H1 (cell line): Measurements from ENCODE around the gene LRRC28. TPM values are rescaled to one million over a fixed set of nuclear protein-coding genes. Genes with fewer than 3 reads are reported as not detected.
"Not testable (repeated sequence)": the region's sequence is repeated elsewhere in the genome, so short reads cannot be mapped to it uniquely, and the experiment has no call there.

Source experiments
- CTCF ChIA-PET: fragments of 300-600 bp; sonication (Branson Sonifier 250); formaldehyde crosslinking; loops from one replicate; lab custom pipeline; 2021; ENCODE audit not compliant: partially characterized antibody; lab: Charles Lee
- POLR2A ChIA-PET: fragments of 300-600 bp; sonication (Branson Sonifier 250); formaldehyde crosslinking; loops from one replicate; lab custom pipeline; 2021; ENCODE audit warnings: inconsistent platforms; ENCODE audit not compliant: partially characterized antibody; lab: Charles Lee
- DNase-seq, 2 experiments: peaks; one replicate each; pipeline versions ENCODE4 v3.0.0 to v3.0.0-alpha.2; 2010 to 2022; ENCODE audit warnings: low spot score in 2 of 2, low read depth in 1 of 2, mixed read lengths in 1 of 2
- FAIRE-seq: peaks from 2 replicates; lab custom pipeline; 2011; peaks lifted over from hg19 to GRCh38; lab: Jason Lieb, UNC
- H2AFZ ChIP-seq: 2 replicates; pipeline ENCODE4 v1.8.1; 2012; ENCODE audit warnings: low read length, inconsistent platforms
- H2AK5ac ChIP-seq: 2 replicates; pipeline ENCODE4 v1.6.1; 2013; ENCODE audit warnings: low read depth, low read length
- H2BK120ac ChIP-seq: replicated peaks from 2 replicates; pipeline ENCODE3; 2013; ENCODE audit warnings: low read depth, low read length, inconsistent platforms
- H2BK12ac ChIP-seq: 2 replicates; pipeline ENCODE4 v1.6.1; 2013; ENCODE audit warnings: low read depth, low read length
- H2BK15ac ChIP-seq: 2 replicates; pipeline ENCODE4 v1.6.1; 2013; ENCODE audit warnings: low read length
- H2BK20ac ChIP-seq: 2 replicates; pipeline ENCODE4 v1.6.1; 2013; ENCODE audit warnings: low read length
- H2BK5ac ChIP-seq: 2 replicates; pipeline ENCODE4 v1.6.1; 2013; ENCODE audit warnings: low read depth, low read length
- H3K14ac ChIP-seq: 2 replicates; pipeline ENCODE4 v1.6.1; 2013; ENCODE audit warnings: inconsistent platforms; ENCODE audit not compliant: insufficient read length
- H3K18ac ChIP-seq: 2 replicates; pipeline ENCODE4 v1.6.1; 2013; ENCODE audit warnings: low read length; ENCODE audit errors: extremely low read depth
- H3K23ac ChIP-seq: 2 replicates; pipeline ENCODE4 v1.6.1; 2013; ENCODE audit warnings: inconsistent platforms; ENCODE audit not compliant: insufficient read length
- H3K23me2 ChIP-seq: 2 replicates; pipeline ENCODE4 v1.6.1; 2013; ENCODE audit warnings: low read depth, low read length
- H3K27ac ChIP-seq: 2 replicates; pipeline ENCODE4 v1.6.1; 2011; ENCODE audit warnings: low read depth, low read length, inconsistent platforms
- H3K27me3 ChIP-seq, 4 experiments: replicated peaks in 1 of 4; 1 replicate in 1 of 4; 2 replicates in 3 of 4; pipeline versions ENCODE4 v1.6.1 to v1.8.1; 2011 to 2013; ENCODE audit warnings: low read length in 3 of 4, mild to moderate bottlenecking in 3 of 4, inconsistent platforms in 2 of 4, mixed read lengths in 2 of 4, moderate library complexity in 1 of 4; ENCODE audit not compliant: control insufficient read depth in 3 of 4, insufficient read depth in 3 of 4; ENCODE audit errors: extremely low read depth in 1 of 4
- H3K36me3 ChIP-seq, 4 experiments: 2 replicates each; pipeline versions ENCODE4 v1.6.1 to v1.8.1; 2011 to 2013; ENCODE audit warnings: mild to moderate bottlenecking in 4 of 4, low read length in 3 of 4, moderate library complexity in 2 of 4, control low read depth in 1 of 4, inconsistent platforms in 1 of 4; ENCODE audit not compliant: insufficient read depth in 4 of 4, control insufficient read depth in 2 of 4
- H3K4ac ChIP-seq: replicated peaks from 2 replicates; pipeline ENCODE3; 2013; ENCODE audit warnings: low read length, low read depth, mixed read lengths, inconsistent platforms; ENCODE audit not compliant: insufficient read length
- H3K4me1 ChIP-seq, 4 experiments: replicated peaks in 1 of 4; 1 replicate in 1 of 4; 2 replicates in 3 of 4; pipeline versions ENCODE4 v1.6.1 to v1.8.1; 2011 to 2013; ENCODE audit warnings: low read length in 3 of 4, inconsistent platforms in 2 of 4, mixed read lengths in 1 of 4; ENCODE audit not compliant: insufficient read depth in 4 of 4, control insufficient read depth in 3 of 4
- H3K4me2 ChIP-seq, 2 experiments: 2 replicates each; pipeline versions ENCODE4 v1.6.1 to v1.8.1; 2011 to 2013; ENCODE audit warnings: low read depth in 2 of 2, low read length in 2 of 2, control low read depth in 1 of 2, inconsistent platforms in 1 of 2, mild to moderate bottlenecking in 1 of 2; ENCODE audit not compliant: insufficient read depth in 1 of 2
- H3K4me3 ChIP-seq, 4 experiments: fragments of 200-600, 300-600 bp in 1 of 4; sonication (generic), shearing (Covaris generic), sonication (Bioruptor Twin) in 1 of 4; 2 replicates each; pipeline versions ENCODE4 v1.5.1 to v1.8.1; 2011 to 2016; ENCODE audit warnings: low read length in 4 of 4, low read depth in 3 of 4, control low read depth in 2 of 4, inconsistent platforms in 2 of 4, mild to moderate bottlenecking in 2 of 4, mixed read lengths in 1 of 4, moderate library complexity in 1 of 4; ENCODE audit not compliant: insufficient read depth in 2 of 4; ENCODE audit errors: extremely low read depth in 1 of 4
- H3K56ac ChIP-seq: replicated peaks from 2 replicates; pipeline ENCODE3; 2013; ENCODE audit warnings: low read depth, mild to moderate bottlenecking, mixed read lengths, low read length, inconsistent platforms; ENCODE audit not compliant: insufficient read length
- H3K79me1 ChIP-seq: 2 replicates; pipeline ENCODE4 v1.6.1; 2013; ENCODE audit warnings: low read depth, low read length, control low read depth
- H3K79me2 ChIP-seq, 2 experiments: 2 replicates each; pipeline versions ENCODE4 v1.6.1 to v1.8.1; 2012 to 2013; ENCODE audit warnings: low read length in 2 of 2, mild to moderate bottlenecking in 2 of 2, inconsistent platforms in 1 of 2; ENCODE audit not compliant: insufficient read depth in 2 of 2, control insufficient read depth in 1 of 2
- H3K9ac ChIP-seq, 4 experiments: replicated peaks in 1 of 4; 1 replicate in 1 of 4; 2 replicates in 3 of 4; pipeline versions ENCODE4 v1.6.1 to v1.8.1; 2011 to 2013; ENCODE audit warnings: low read depth in 3 of 4, low read length in 3 of 4, control low read depth in 2 of 4, mild to moderate bottlenecking in 2 of 4, moderate library complexity in 2 of 4, inconsistent platforms in 1 of 4; ENCODE audit errors: extremely low read depth in 1 of 4
- H3K9me3 ChIP-seq, 2 experiments: 2 replicates each; pipeline versions ENCODE4 v1.6.1 to v1.8.1; 2012 to 2013; ENCODE audit warnings: mild to moderate bottlenecking in 2 of 2, moderate library complexity in 2 of 2, control low read depth in 1 of 2, inconsistent platforms in 1 of 2, low read depth in 1 of 2, low read length in 1 of 2, mixed read lengths in 1 of 2; ENCODE audit not compliant: insufficient read depth in 2 of 2
- H4K20me1 ChIP-seq, 2 experiments: replicated peaks in 1 of 2; 2 replicates each; pipeline versions ENCODE3 to v1.8.1; 2011 to 2013; ENCODE audit warnings: inconsistent platforms in 2 of 2, low read length in 2 of 2, mild to moderate bottlenecking in 1 of 2; ENCODE audit not compliant: insufficient read depth in 2 of 2, control insufficient read depth in 1 of 2
- H4K5ac ChIP-seq: 2 replicates; pipeline ENCODE4 v1.6.1; 2013; ENCODE audit warnings: low read length, low read depth, mixed read lengths, inconsistent platforms; ENCODE audit not compliant: insufficient read length
- H4K8ac ChIP-seq: 2 replicates; pipeline ENCODE4 v1.8.0; 2013; ENCODE audit warnings: mild to moderate bottlenecking, moderate library complexity, low read length, inconsistent platforms; ENCODE audit not compliant: insufficient read depth; ENCODE audit errors: extremely low read depth
- H4K91ac ChIP-seq: replicated peaks from 2 replicates; pipeline ENCODE3; 2013; ENCODE audit warnings: low read length, mixed read lengths, inconsistent platforms; ENCODE audit not compliant: insufficient read length
- KDM1A ChIP-seq: fragments of 200-600, 300-600 bp; sonication (generic); IDR thresholded peaks from 2 replicates; pipeline ENCODE4 v1.7.1; 2016; ENCODE audit warnings: mild to moderate bottlenecking, low read length, borderline replicate concordance
- SAP30 ChIP-seq: fragments of 300-600 bp; sonication (generic); IDR thresholded peaks from 2 replicates; pipeline ENCODE4 v1.7.1; 2012; ENCODE audit warnings: low read length, moderate library complexity, mild to moderate bottlenecking, inconsistent platforms; ENCODE audit not compliant: insufficient read depth, insufficient replicate concordance
- WGBS, 2 experiments: shearing (Covaris generic) in 1 of 2; methylation state at CpG; one replicate each; pipeline versions ENCODE4 v1.1.6 to v1.1.7; 2013 to 2015; ENCODE audit warnings: low lambda C conversion rate in 2 of 2, mixed read lengths in 2 of 2, inconsistent platforms in 1 of 2, low coverage in 1 of 2, missing lambda C conversion rate in 1 of 2; ENCODE audit not compliant: insufficient replicate concordance in 2 of 2, insufficient coverage in 1 of 2, insufficient read length in 1 of 2; ENCODE audit errors: extremely low coverage in 1 of 2, missing lambda C conversion rate in 1 of 2; 5-methylcytosine and 5-hydroxymethylcytosine counted together
- polyA plus RNA-seq, 7 experiments: library from polyadenylated mRNA; depleted of rRNA in 3 of 7; stranded (reverse) in 5 of 7; unstranded in 2 of 7; fragments of >200 nt in 5 of 7; fragments of 200-250 nt in 2 of 7; gene quantifications; 1 replicate in 5 of 7; 2 replicates in 1 of 7; 4 replicates in 1 of 7; pipeline versions ENCODE4 v1.2.1 to v1.2.3, GENCODE V29; 2011 to 2013; ENCODE audit warnings: missing spikeins in 2 of 7, mixed read lengths in 2 of 7
- total RNA-seq: library from RNA; stranded (reverse); fragmentation: NEBNext Ultra II Directional; extraction: Animal tissue kit (Norgen Biotek cat#: 25700); gene quantifications from 2 replicates; pipeline ENCODE4 v1.2.1, GENCODE V29; 2021
- TF ChIP-seq, protein P1 (sequence below): IDR thresholded peaks from 2 replicates; pipeline ENCODE4 v1.6.1; 2011; ENCODE audit warnings: low read depth, mild to moderate bottlenecking, low read length; ENCODE audit not compliant: insufficient read depth

Gene LRRC28
- total and polyA plus RNA-seq, 2 of the 8 experiments (the other 6 are each of a cell fraction or from before 2014, with no cell fraction given): 20.2 to 23.3 TPM

GRCh38 chr15:99399618-99400017, 148.3 kb downstream of the LRRC28 start (continued):
- TF ChIP-seq KDM1A (no peak), SAP30 (no peak)
- TF ChIP-seq, protein P1, sequence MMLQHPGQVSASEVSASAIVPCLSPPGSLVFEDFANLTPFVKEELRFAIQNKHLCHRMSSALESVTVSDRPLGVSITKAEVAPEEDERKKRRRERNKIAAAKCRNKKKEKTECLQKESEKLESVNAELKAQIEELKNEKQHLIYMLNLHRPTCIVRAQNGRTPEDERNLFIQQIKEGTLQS: no peak

- H2BK15ac ChIP-seq, H4K91ac ChIP-seq, DNase-seq, H3K4me1 ChIP-seq, H3K23ac ChIP-seq, H4K5ac ChIP-seq, H3K23me2 ChIP-seq, FAIRE-seq, H2BK5ac ChIP-seq, H3K9me3 ChIP-seq, H3K4me3 ChIP-seq, H3K36me3 ChIP-seq, H2AK5ac ChIP-seq, POLR2A ChIA-PET, H2BK20ac ChIP-seq, H3K27ac ChIP-seq, H3K56ac ChIP-seq, H3K14ac ChIP-seq, H2BK120ac ChIP-seq, H3K18ac ChIP-seq, H3K4ac ChIP-seq, H3K4me2 ChIP-seq, H4K20me1 ChIP-seq, H3K79me1 ChIP-seq, H3K27me3 ChIP-seq, H3K79me2 ChIP-seq, H2AFZ ChIP-seq, H3K9ac ChIP-seq, H4K8ac ChIP-seq, H2BK12ac ChIP-seq: not testable (repeated sequence)
- CTCF ChIA-PET: interaction anchor here (0.9 to 1.1 kb wide), 2 partner anchors 10 to 14 kb away, joined by 3 to 7 read pairs; no protein-coding TSS in a partner anchor
- WGBS, 2 experiments: 79% methylated on average over 4 of the region's 4 CpGs; no CpG with 5 or more reads in 1 of the 2 experiments
Observed at GRCh38 chr15:99401216-99401615, 149.9 kb downstream of the LRRC28 start.
